H1 (cell line): ENCODE data around the gene RIPPLY1. TPM values are rescaled to one million over a fixed set of nuclear protein-coding genes. Genes with fewer than 3 reads are reported as not detected.

Experiments used
- ASH2L ChIP-seq: fragments of 200-600, 300-600 bp; sonication (generic); IDR thresholded peaks from one replicate; pipeline ENCODE4 v1.7.1; 2017; ENCODE audit warnings: low read length
- MAFK ChIP-seq: IDR thresholded peaks from 2 replicates; pipeline ENCODE4 v1.6.1; 2012; ENCODE audit warnings: low read depth, mild to moderate bottlenecking, improper control_type of control experiment, low read length
- SIN3A ChIP-seq, 2 experiments: IDR thresholded peaks in 1 of 2; conservative IDR thresholded peaks in 1 of 2; 2 replicates each; pipeline ENCODE4 v1.6.1; 2011 to 2012; ENCODE audit warnings: low read length in 2 of 2, improper control_type of control experiment in 1 of 2, low read depth in 1 of 2, mild to moderate bottlenecking in 1 of 2
- TCF12 ChIP-seq: IDR thresholded peaks from 2 replicates; pipeline ENCODE4 v1.6.1; 2011; ENCODE audit warnings: low read depth, mild to moderate bottlenecking, low read length
- polyA plus RNA-seq, 7 experiments: library from polyadenylated mRNA; depleted of rRNA in 3 of 7; stranded (reverse) in 5 of 7; unstranded in 2 of 7; fragments of >200 nt in 5 of 7; fragments of 200-250 nt in 2 of 7; gene quantifications; 1 replicate in 5 of 7; 2 replicates in 1 of 7; 4 replicates in 1 of 7; pipeline versions ENCODE4 v1.2.1 to v1.2.3, GENCODE V29; 2011 to 2013; ENCODE audit warnings: missing spikeins in 2 of 7, mixed read lengths in 2 of 7
- total RNA-seq: library from RNA; stranded (reverse); fragmentation: NEBNext Ultra II Directional; extraction: Animal tissue kit (Norgen Biotek cat#: 25700); gene quantifications from 2 replicates; pipeline ENCODE4 v1.2.1, GENCODE V29; 2021

Gene RIPPLY1
- total and polyA plus RNA-seq, 2 of the 8 experiments (the other 6 are each of a cell fraction or from before 2014, with no cell fraction given), result not detected

- no peak for TF ChIP-seq MAFK
- no peak for TF ChIP-seq SIN3A (conservative IDR thresholded peaks at IDR 0.05 in 1 of 2, IDR thresholded peaks at IDR 0.05 in 1 of 2; ENCODE audit: low read depth in 1 of 2, low read length in 2 of 2)
- TF ChIP-seq TCF12, result no peak
- TF ChIP-seq ASH2L, result no peak
Measured at GRCh38 chrX:106927700-106928099, 24.6 kb upstream of the RIPPLY1 start (continued).
